GM21360 (cell line): Measurements from ENCODE around the gene TRAPPC1.

Source experiments
- ATAC-seq: cut with Tn5 transposase; IDR thresholded peaks from one replicate; pipeline ENCODE4 v1.9.1; 2021; ENCODE audit warnings: mild to moderate bottlenecking, moderate library complexity; ENCODE audit not compliant: unreplicated experiment

Gene TRAPPC1

GRCh38 chr17:7903154-7904103 is 28.3 kb downstream of the TRAPPC1 start:
- ATAC-seq: no peak

GRCh38 chr17:7897773-7898172 is 34.0 kb downstream of the TRAPPC1 start:
- ATAC-seq: no peak

GRCh38 chr17:7897090-7897489 is 34.7 kb downstream of the TRAPPC1 start:
- no peak for ATAC-seq

GRCh38 chr17:7894866-7895265 is 36.9 kb downstream of the TRAPPC1 start:
- ATAC-seq: no peak

- no peak for ATAC-seq
Measured at GRCh38 chr17:7894226-7894625, 37.5 kb downstream of the TRAPPC1 start.

GRCh38 chr17:7893187-7893880 is 38.4 kb downstream of the TRAPPC1 start:
- no peak for ATAC-seq

GRCh38 chr17:7889166-7889955 is 42.4 kb downstream of the TRAPPC1 start:
- ATAC-seq: no peak

GRCh38 chr17:7888184-7888920 is 43.4 kb downstream of the TRAPPC1 start, which contains the start of gene CHD3:
TSS of gene CHD3 (plus strand) at chr17:7888789. CDS start at chr17:7889001, 212 bp downstream.
- ATAC-seq: no peak

- peak; percentile 39 for ATAC-seq
Measured at GRCh38 chr17:7887482-7888183, 44.1 kb downstream of the TRAPPC1 start.

GRCh38 chr17:7887038-7887481 is 44.7 kb downstream of the TRAPPC1 start:
- no peak for ATAC-seq

- no peak for ATAC-seq
Measured at GRCh38 chr17:7886227-7887037, 45.3 kb downstream of the TRAPPC1 start.

GRCh38 chr17:7885367-7886226 is 46.1 kb downstream of the TRAPPC1 start:
- ATAC-seq: no peak

GRCh38 chr17:7884581-7885366 is 47.0 kb downstream of the TRAPPC1 start:
- no peak for ATAC-seq

- ATAC-seq: no peak
Measured at GRCh38 chr17:7883781-7884386, 47.9 kb downstream of the TRAPPC1 start.

- ATAC-seq: no peak
Measured at GRCh38 chr17:7882629-7883028, 49.1 kb downstream of the TRAPPC1 start.

- no peak for ATAC-seq
Measured at GRCh38 chr17:7882068-7882467, 49.7 kb downstream of the TRAPPC1 start.
